GM18498 (cell line): ENCODE measurements around the gene TBPL2.

Experiments
- ATAC-seq: cut with Tn5 transposase; IDR thresholded peaks from one replicate; pipeline ENCODE4 v1.9.1; 2021; ENCODE audit warnings: mild to moderate bottlenecking, moderate library complexity; ENCODE audit not compliant: unreplicated experiment

The TBPL2 gene

DNA sequence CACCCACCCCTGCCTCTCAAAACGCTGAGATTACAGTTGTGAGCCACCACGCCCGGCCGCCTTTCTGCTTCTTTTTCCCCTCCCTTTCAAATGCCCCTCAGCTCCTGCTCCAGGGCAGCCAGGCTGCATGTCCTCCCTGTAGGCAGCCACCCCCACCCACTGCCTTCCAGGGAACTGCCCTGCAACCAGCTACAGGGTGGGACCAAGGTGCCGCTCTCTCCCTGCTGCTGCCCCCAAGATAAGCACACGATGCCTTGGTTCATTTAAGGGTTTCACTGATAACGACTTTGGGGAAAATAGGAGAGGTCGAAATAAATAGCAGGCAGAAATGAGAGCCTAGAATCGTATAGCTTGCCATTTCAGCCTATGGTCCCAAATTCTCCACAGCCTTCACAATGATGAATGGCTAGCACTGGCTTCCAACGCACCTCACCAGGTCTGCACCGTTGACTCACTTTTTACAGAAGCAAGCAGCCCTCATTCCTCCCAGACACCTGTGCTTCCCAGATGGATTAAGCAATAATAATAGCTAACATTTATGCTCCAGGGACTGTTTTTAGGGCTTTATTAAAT is 69.4 kb downstream of the TBPL2 start:
- ATAC-seq, result no peak

- no peak for ATAC-seq
These were observed 74.1 kb downstream of the TBPL2 start for GRCh38 chr14:55366271-55366670.
